GM21786 (cell line): Measurements from ENCODE around the gene OR2T27.
"Not testable (repeated sequence)": the region's sequence is repeated elsewhere in the genome, so short reads cannot be mapped to it uniquely, and the experiment has no call there.

ENCODE experiments used
- ATAC-seq: cut with Tn5 transposase; IDR thresholded peaks from one replicate; pipeline ENCODE4 v1.9.1; 2021; ENCODE audit not compliant: unreplicated experiment

The OR2T27 gene

DNA sequence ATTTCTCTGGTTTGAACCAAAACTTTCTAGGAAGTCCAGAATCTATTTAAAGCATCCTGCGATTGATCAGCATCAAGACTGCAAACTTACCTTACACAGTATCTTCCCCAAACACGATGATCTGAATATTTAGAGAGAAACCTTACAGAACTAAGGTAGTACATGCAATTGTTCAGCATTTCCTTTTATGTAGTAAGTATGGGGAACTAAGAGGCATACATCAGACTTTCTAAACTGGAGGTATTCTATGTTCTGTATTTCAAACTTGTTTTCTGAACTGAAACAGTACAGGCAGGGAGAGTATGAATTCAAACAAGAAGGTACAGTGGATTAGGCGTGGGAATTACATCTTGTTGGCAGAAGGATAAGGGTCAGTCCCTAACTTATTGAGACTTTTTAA, at the start of gene OR2T27:
TSS of gene OR2T27 (minus strand) at position 175 of the 400 bp plus-strand sequence. CDS start 4,644 bp downstream, outside the sequence.
- ATAC-seq: peak; percentile 65

GRCh38 chr1:248704606-248705005, 49.3 kb upstream of the OR2T27 start:
- no peak for ATAC-seq

DNA sequence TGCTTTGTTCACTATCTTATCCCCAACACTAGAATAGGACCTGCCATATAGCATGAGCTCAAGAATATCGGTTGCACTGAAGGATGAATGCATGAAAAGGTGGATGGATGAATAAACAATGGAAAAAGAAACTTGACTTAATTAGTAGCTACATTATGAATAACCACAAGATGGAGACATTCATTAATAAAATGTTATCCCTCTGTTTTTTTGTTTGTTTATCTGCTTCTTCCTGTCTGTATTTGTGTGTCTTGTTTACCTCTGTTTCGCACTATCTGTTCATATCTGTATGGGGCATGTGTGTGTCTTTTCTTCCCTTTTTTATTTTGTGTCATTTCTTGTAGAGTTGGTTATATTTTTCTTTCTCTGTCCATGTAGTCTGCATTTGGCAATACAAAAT, 48.3 kb upstream of the OR2T27 start:
- ATAC-seq: no peak

- ATAC-seq: no peak
Measured at GRCh38 chr1:248702714-248703113, 47.4 kb upstream of the OR2T27 start, which contains the start of gene OR14I1. TSS of gene OR14I1 (minus strand) at chr1:248702766.

GRCh38 chr1:248699099-248699498, 43.8 kb upstream of the OR2T27 start:
- no peak for ATAC-seq

DNA sequence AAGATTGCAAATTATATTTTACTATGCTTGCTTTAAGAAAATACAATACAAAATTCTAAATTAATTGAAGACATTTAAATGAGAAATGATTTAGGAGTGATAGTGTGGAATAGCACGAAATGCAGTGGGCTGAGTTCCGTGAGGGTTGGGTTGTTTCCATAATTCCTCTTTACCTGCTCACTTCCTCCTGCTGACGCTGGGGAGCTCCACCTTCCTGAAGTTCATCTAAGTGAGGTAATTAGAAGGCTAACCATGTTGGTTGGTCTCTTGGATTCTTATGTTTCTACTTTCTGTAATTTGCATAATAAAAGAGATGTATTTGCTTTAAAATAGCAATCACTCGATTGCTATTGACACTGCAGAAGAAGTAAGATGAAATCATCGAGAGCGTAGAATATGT, 42.6 kb upstream of the OR2T27 start:
- ATAC-seq: no peak

DNA sequence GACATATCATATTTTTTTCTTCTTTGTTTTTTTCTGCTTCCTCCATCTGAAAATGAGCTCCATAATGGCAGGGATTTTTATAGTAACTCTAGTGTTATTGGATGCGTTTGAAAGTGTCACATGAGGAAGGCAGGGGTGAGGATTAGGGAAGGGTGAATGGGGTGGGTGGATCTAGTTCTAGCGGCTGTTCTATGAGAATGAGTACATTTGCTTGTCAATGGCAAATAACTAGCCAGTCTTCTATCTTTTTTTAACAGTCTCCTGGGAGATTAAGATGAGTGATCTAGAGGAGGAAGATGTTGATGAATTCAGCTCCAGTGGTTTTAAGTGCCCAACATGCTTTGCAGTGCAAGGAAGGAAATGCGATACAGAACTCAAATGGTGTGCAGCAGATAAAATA, 41.4 kb upstream of the OR2T27 start:
- ATAC-seq: no peak

GRCh38 chr1:248696261-248696660, 40.9 kb upstream of the OR2T27 start:
- ATAC-seq: no peak

DNA sequence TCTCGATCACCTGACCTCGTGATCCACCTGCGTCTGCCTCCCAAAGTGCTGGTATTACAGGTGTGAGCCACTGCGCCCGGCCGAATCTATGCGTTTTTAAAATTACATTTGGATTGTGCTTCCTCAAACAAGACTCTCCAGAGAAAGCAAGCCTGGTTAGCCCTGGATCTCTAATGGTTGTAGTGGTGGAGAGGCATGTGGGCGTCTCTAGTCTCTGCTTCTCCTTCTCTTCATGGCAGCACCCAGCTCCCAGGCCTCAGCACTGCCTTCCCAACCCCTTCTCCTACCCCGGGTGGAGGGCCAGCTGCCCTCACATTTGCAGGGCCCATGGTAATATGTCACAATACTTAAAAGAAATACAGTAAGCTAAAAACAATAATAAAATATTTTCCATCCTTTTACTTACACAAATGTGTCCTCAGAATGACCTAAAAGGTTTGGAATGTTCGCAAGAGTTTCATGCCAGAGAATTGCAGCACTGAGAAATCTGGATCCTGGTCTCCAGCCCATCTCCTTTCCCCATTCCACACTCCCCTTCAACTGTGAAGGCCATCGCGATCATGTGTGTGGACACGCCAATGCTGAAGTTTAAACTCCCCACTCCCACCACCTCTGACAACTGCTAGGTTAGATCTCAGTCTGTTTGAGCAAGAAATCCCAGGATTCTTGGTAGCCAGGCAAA, 40.3 kb upstream of the OR2T27 start:
- no peak for ATAC-seq

GRCh38 chr1:248691567-248692155, 36.3 kb upstream of the OR2T27 start:
- ATAC-seq: no peak

DNA sequence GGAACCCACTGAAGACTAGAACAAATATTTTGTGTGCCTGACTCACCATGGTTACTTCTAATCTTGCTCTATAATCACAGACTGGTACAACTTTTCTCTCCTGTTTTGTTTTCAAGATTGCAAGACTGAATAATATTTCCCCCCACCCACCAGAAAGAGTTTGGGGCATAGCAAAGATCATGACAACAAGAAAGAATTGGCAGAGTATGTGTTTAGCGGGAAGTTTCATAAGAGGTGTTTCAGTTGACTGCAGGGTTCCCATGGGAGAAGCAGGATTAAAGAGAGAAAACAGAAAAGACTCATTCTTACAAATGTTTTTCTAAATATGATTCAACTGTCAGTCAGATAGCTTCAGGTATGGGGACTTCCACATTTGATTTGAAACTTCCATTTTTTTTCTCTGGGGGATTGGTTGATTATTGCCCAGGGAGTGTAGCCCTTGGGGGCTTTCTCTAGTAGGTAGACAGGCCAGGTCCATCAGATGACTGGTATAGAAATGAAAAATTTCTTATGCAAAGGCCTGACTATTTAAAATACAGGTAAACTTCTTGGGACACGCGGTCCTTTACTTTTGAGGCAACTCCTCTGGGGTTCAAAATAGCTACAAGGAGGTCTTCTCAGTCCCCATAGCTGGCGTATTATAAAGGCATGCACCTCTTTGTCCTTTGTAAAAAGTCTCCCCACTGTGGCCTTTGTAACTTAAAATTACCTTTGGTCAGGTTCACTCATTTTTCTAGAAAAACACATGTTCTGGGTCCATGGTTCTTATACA, 33.4 kb upstream of the OR2T27 start:
- ATAC-seq: peak; percentile 72

DNA sequence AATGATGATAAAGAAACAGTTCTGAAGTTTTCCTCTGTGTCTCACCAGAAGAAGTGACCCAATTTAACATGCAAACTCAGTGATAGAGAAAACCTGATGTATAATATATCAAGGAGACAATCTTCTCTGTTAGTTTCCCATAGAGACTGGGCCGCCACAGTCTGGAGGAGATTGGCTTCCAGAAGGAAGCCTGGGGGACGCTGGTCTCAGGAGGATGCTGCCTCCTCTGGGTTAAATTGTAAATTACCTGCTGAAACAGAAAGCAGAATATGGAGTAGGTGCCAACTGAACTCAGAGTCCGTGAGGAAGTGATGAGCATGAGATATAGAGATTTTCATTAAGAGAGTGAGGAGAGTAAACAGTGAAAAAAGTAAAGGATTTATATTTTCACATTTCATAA, 31.5 kb upstream of the OR2T27 start:
- ATAC-seq: peak; percentile 80

DNA sequence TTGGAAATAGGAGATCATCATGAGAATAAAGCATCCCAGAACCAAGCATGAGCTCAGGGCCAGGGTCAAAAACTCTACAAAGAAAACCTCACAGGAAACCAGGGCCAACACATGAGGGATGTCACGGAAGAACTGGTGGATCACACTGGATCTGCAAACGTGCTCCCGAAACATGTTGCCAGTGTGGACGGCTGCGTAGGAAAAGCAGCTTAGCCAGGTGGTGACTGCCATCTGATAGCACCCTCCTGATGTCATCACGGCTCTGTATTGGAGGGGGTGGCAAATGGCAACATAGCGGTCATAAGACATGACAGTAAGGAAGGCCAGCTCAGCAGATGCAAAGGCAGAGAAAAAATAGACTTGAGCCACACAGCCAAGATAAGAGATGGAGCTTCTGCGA, 26.3 kb upstream of the OR2T27 start:
- no peak for ATAC-seq

GRCh38 chr1:248670003-248670402, 14.7 kb upstream of the OR2T27 start:
- no peak for ATAC-seq

- ATAC-seq: peak; percentile 99
Measured at GRCh38 chr1:248663453-248664328, 8.4 kb upstream of the OR2T27 start.

DNA sequence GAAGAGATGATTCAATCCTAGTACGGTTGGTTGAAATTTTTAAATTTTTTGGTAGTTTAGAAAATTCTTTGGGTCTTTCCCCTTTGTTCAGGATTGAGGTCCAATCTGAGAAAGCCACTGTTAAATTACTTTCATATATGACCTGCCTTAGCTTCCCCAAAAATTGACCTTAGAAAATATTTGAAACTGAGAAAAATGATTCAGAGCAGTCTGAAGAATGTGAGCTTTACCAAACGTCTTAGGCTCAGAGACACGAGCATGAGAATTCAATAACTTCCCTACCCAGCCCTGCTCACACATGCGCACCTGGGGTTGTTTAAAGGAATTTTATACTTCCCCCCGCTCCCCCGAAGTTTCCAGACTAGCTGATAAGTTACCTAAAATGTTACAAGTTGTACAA, 1.5 kb upstream of the OR2T27 start:
- ATAC-seq: peak; percentile 56

GRCh38 chr1:248648770-248649536, 6.4 kb downstream of the OR2T27 start:
- not testable (repeated sequence) for ATAC-seq

DNA sequence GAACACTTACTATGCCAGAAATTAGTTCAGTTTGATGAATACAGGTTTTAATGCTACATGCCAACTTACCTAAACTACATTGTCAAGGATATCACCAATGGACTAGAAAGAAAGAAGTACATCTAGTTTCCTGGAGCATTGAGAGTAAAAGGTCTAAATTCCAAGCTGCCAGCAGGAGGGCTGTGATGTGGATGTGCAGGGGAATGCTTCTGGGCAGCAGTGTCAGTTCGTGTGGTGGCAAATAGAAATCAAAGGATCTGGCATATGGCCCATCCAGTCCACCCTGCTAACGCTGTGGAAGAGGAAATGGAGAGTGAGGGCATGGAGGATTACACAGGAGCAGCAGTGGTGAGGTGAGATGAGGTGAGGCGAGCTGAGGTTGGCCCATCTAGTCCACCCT, 10.2 kb downstream of the OR2T27 start, which contains the start of gene OR2T35:
TSS of gene OR2T35 (minus strand) at position 101 of the 400 bp plus-strand sequence. CDS start 6,020 bp downstream, outside the sequence.
- ATAC-seq: not testable (repeated sequence)

DNA sequence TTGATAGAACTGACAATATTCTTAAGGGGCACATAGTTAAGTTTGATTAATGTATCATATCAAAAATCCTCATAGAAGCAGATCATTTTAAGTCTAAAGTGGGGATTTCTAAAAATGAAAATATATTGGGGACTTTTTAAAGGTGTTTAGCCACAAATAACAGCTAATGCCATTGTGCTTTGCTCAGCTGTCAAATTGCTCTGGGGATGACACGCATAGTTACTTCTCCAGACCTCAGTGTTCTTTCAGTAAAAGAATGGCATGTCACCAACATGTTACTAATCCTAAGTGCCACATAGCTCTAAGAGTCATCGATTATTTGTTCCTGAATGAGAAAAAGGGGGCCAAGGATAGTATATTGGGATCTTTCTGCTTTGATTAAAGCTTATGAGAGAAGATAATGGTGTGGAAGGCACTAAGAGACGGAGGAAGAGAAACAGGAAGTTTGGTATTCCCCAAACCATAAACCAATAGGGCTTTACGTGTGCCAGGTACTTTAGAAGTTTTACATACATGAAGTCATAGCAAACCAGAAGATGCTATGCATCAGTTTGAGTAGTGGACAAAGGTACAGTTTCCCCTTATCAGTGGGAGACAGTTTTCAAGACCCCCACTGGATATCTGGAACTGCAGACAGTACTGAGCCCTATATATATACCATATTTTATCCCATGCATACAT, 12.2 kb downstream of the OR2T27 start:
- ATAC-seq: peak; percentile 60
